HUES6 (cell line): ENCODE measurements around the gene SPATA20.

Source experiments
- H3K27ac ChIP-seq: 2 replicates; pipeline ENCODE4 v1.7.0; 2013; ENCODE audit warnings: low read depth, mild to moderate bottlenecking, low read length, inconsistent platforms
- H3K27me3 ChIP-seq: 2 replicates; pipeline ENCODE4 v1.6.1; 2013; ENCODE audit warnings: low read length; ENCODE audit not compliant: control insufficient read depth, insufficient read depth
- H3K36me3 ChIP-seq: 2 replicates; pipeline ENCODE4 v1.6.1; 2013; ENCODE audit warnings: low read length; ENCODE audit not compliant: control insufficient read depth, insufficient read depth
- H3K4me1 ChIP-seq: 2 replicates; pipeline ENCODE4 v1.6.1; 2013; ENCODE audit warnings: low read length; ENCODE audit not compliant: control insufficient read depth, insufficient read depth
- H3K4me3 ChIP-seq: 2 replicates; pipeline ENCODE4 v1.5.1; 2013; ENCODE audit warnings: low read depth, low read length
- H3K9ac ChIP-seq: one replicate; pipeline ENCODE4 v1.6.1; 2013; ENCODE audit warnings: mild to moderate bottlenecking, low read length
- H3K9me3 ChIP-seq: 2 replicates; pipeline ENCODE4 v1.6.1; 2013; ENCODE audit warnings: low read depth, low read length; ENCODE audit not compliant: control insufficient read depth, insufficient read depth

Gene SPATA20

DNA sequence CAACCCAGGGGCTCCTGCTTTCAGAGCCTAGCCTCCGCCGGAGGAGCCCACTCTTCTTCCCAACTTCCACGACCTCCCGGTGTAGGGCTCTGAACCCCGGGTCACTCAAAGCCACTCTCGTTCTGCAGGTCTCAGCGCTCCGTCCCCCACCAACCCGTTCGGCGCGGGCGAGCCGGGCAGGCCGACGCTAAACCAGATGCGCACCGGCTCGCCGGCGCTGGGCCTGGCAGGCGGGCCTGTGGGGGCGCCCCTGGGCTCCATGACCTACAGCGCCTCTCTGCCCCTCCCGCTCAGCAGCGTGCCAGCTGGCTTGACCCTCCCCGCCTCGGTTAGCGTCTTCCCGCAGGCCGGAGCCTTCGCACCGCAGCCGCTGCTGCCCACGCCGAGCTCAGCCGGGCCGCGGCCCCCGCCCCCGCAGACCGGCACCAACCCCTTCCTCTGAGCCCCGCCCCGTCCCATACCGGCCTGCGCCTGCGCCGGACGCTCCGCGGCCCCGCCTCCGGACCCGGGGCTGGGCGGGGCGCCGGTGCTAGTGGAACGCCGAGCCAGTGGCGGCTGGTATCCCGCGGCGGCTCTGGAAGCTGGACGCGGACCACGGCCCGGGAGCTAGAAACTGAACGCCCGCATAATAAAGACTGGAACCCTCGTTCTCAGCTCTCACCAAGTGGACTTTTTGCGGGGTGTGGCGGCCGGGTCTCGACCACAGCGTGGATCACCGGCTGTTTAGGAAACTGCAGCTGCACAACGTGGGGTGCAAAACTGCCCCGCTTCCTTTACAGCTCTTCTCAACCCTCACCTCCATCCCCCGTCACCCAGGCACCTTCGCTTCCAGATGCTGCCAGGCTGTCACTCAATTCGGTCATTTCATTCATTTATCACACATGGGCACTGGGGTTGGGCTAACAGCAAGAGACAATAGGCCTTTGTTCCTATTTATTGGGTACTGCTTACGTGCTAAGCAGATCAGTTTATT is 5.0 kb upstream of the SPATA20 start:
- peak overlapping the region; percentile 25 for H3K9ac ChIP-seq
- no peaks in the 10 kb centered on the region for H3K9me3 ChIP-seq
- H3K4me1 ChIP-seq: peaks cover 40% of the 10 kb centered on the region
- peak overlapping the region; percentile 83 for H3K4me3 ChIP-seq
- H3K36me3 ChIP-seq: no peaks in the 10 kb centered on the region
- H3K27ac ChIP-seq: no peak overlapping the region
- peaks cover 11% of the 10 kb centered on the region for H3K27me3 ChIP-seq

- no peaks in the 10 kb centered on the region for H3K9me3 ChIP-seq
- no peak overlapping the region for H3K9ac ChIP-seq
- peak overlapping the region; percentile 83 for H3K4me3 ChIP-seq
- H3K36me3 ChIP-seq: no peaks in the 10 kb centered on the region
- H3K4me1 ChIP-seq: peaks cover 46% of the 10 kb centered on the region
- no peak overlapping the region for H3K27ac ChIP-seq
- H3K27me3 ChIP-seq: peaks cover 11% of the 10 kb centered on the region
Observed at GRCh38 chr17:50542795-50543774, 3.9 kb upstream of the SPATA20 start.

GRCh38 chr17:50544516-50544915 is 2.5 kb upstream of the SPATA20 start:
- Histone ChIP-seq H3K27ac (no peak overlapping the region), H3K9ac (no peak overlapping the region), H3K4me3 (no peak overlapping the region), H3K9me3 (no peaks in the 10 kb centered on the region), H3K27me3 (peaks cover 11% of the 10 kb centered on the region), H3K4me1 (peaks cover 36% of the 10 kb centered on the region), H3K36me3 (no peaks in the 10 kb centered on the region)

DNA sequence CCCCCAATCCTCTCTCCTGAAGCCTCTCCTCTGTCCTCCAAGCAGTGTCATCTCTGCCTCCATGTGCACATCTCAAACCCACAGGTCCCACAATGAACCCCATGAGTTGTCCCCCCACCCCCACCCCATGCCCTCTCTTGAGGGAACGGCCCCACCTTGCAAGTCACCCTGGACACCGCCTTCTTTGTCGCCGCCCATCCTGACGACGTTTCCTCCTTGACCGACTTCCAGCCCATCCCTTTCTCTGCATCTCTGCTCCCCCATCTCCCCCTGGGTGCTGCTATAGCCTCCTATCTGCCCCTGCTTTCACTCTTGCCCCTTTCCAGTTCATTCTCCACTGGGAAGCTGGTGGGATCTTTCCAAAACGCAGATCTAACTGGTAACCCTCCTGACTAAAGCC is 1.7 kb upstream of the SPATA20 start:
- Histone ChIP-seq H3K4me1 (peaks cover 31% of the 10 kb centered on the region), H3K36me3 (no peaks in the 10 kb centered on the region), H3K27me3 (peaks cover 11% of the 10 kb centered on the region), H3K27ac (no peak overlapping the region), H3K9me3 (no peaks in the 10 kb centered on the region), H3K9ac (no peak overlapping the region), H3K4me3 (no peak overlapping the region)

GRCh38 chr17:50546701-50547034 is 306 bp upstream of the SPATA20 start:
- H3K27ac ChIP-seq: no peak overlapping the region
- H3K4me1 ChIP-seq: peaks cover 19% of the 10 kb centered on the region
- H3K27me3 ChIP-seq: peaks cover 3% of the 10 kb centered on the region
- H3K4me3 ChIP-seq: peak overlapping the region; percentile 68; the same call in 1 of the 2 replicates
- no peaks in the 10 kb centered on the region for H3K36me3 ChIP-seq
- H3K9ac ChIP-seq: no peak overlapping the region
- H3K9me3 ChIP-seq: no peaks in the 10 kb centered on the region

DNA sequence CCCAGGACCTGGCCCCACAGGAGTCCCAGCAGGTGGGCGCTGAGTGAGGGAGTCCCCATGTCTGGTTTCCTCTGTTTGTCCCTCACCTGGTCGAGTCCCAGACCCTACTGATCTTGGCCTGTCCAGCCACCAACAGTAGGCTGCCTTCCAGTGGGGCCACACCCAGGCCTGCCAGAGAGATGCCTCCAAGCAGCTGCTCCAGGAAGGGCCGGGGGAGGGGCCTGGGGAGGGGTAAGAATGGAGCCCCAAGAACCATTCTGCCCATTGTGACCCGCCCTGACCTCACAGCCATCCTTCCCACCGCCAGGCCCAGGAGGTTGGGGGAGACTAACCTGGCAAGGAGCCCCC is 736 bp downstream of the SPATA20 start:
- H3K36me3 ChIP-seq: no peaks in the 10 kb centered on the region
- peaks cover 2% of the 10 kb centered on the region for H3K27me3 ChIP-seq
- no peak overlapping the region for H3K27ac ChIP-seq
- peak overlapping the region; percentile 68 for H3K4me3 ChIP-seq
- no peak overlapping the region for H3K9ac ChIP-seq
- H3K9me3 ChIP-seq: no peaks in the 10 kb centered on the region
- H3K4me1 ChIP-seq: peaks cover 13% of the 10 kb centered on the region

DNA sequence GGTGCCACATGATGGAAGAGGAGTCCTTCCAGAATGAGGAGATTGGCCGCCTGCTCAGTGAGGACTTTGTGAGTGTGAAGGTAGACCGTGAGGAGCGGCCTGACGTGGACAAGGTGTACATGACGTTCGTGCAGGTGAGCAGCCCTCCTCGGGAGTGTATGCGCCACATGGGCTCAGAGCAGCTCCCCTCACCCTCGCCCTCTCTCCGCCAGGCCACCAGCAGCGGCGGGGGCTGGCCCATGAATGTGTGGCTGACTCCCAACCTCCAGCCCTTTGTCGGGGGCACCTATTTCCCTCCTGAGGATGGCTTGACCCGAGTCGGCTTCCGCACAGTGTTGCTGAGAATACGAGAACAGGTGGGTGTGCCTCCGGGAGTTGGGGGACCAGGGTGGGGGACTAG is 1.9 kb downstream of the SPATA20 start:
- Histone ChIP-seq H3K27ac (no peak overlapping the region), H3K9me3 (no peaks in the 10 kb centered on the region), H3K4me3 (no peak overlapping the region), H3K9ac (no peak overlapping the region), H3K27me3 (peaks cover 2% of the 10 kb centered on the region), H3K4me1 (peaks cover 8% of the 10 kb centered on the region), H3K36me3 (no peaks in the 10 kb centered on the region)

- Histone ChIP-seq H3K36me3 (no peaks in the 10 kb centered on the region), H3K4me1 (peaks cover 8% of the 10 kb centered on the region), H3K9ac (no peak overlapping the region), H3K4me3 (no peak overlapping the region), H3K27ac (no peak overlapping the region), H3K9me3 (no peaks in the 10 kb centered on the region), H3K27me3 (peaks cover 2% of the 10 kb centered on the region)
Observed at GRCh38 chr17:50549256-50549941, 2.4 kb downstream of the SPATA20 start.

GRCh38 chr17:50549969-50550368 is 3.0 kb downstream of the SPATA20 start:
- Histone ChIP-seq H3K9me3 (no peaks in the 10 kb centered on the region), H3K4me1 (peaks cover 8% of the 10 kb centered on the region), H3K27ac (no peak overlapping the region), H3K4me3 (no peak overlapping the region), H3K9ac (no peak overlapping the region), H3K27me3 (peaks cover 2% of the 10 kb centered on the region; the same call in 1 of the 2 replicates), H3K36me3 (no peaks in the 10 kb centered on the region)

DNA sequence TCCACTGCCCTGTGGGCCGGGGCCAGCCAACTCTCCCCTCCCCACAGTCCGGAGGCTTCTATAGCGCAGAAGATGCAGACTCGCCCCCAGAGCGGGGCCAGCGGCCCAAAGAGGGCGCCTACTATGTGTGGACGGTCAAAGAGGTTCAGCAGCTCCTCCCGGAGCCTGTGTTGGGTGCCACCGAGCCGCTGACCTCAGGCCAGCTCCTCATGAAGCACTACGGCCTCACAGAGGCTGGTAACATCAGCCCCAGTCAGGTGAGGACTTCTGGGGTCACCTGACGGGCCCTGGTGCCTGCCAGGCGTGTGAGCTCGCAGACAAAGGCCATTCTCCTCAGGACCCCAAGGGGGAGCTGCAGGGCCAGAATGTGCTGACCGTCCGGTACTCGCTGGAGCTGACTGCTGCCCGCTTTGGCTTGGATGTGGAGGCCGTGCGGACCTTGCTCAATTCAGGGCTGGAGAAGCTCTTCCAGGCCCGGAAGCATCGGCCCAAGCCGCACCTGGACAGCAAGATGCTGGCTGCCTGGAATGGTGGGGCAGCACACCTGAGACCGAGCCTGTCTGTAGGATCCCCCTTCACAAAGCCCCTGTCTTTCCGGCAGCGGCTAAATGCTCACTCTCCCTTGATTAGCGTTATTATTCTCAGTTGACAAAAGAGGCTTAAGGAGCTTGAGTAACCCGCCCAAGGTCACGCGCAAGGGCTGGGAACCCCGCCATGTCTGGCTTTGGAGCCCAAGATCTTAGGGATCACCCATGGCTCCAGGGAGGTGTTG is 3.9 kb downstream of the SPATA20 start:
- H3K9me3 ChIP-seq: no peaks in the 10 kb centered on the region
- no peaks in the 10 kb centered on the region for H3K27me3 ChIP-seq
- no peak overlapping the region for H3K27ac ChIP-seq
- no peak overlapping the region for H3K9ac ChIP-seq
- H3K4me3 ChIP-seq: no peak overlapping the region
- peaks cover 8% of the 10 kb centered on the region for H3K4me1 ChIP-seq
- no peaks in the 10 kb centered on the region for H3K36me3 ChIP-seq
